GM12878 (cell line): ENCODE data around the gene GRK5. TPM values are rescaled to one million over a fixed set of nuclear protein-coding genes. Genes with fewer than 3 reads are reported as not detected.
A peak's percentile ranks its signal among the peaks of the same experiment; 100 is the strongest.

Experiments
- ATAC-seq: fragments of 200-7000 bp; cut with Tn5 transposase; 3 replicates; pipeline ENCODE4 v1.9.1; 2020; ENCODE audit warnings: mild to moderate bottlenecking, moderate library complexity
- BruUV-seq: library from RNA; stranded (reverse); fragments of 400-500 nt; replicated peaks from 2 replicates; lab custom pipeline; 2021; lab: Mats Ljungman, UMichigan
- CTCF ChIA-PET: fragments of 300-600 bp; sonication (Branson Sonifier 250); formaldehyde crosslinking; extraction: SDS; loops from one replicate; lab custom pipeline; 2021; ENCODE audit warnings: inconsistent platforms; lab: Yijun Ruan, JAX
- POLR2A ChIA-PET: fragments of 350-600 bp; formaldehyde crosslinking; extraction: SDS; loops from one replicate; lab custom pipeline; 2021; ENCODE audit warnings: inconsistent platforms; lab: Charles Lee
- RAD21 ChIA-PET: fragments of 300-600 bp; sonication (Branson Sonifier 250); formaldehyde crosslinking; loops from one replicate; lab custom pipeline; 2023; ENCODE audit warnings: antibody characterized with exemption; ENCODE audit not compliant: unreplicated experiment; lab: Charles Lee
- SMC1A ChIA-PET: fragments of 300-600 bp; sonication (Branson Sonifier 250); formaldehyde crosslinking; loops from one replicate; lab custom pipeline; 2023; ENCODE audit not compliant: unreplicated experiment, uncharacterized antibody; lab: Charles Lee
- DNase-seq: peaks from one replicate; pipeline ENCODE4 v3.0.0-alpha.2; 2011; ENCODE audit warnings: low read depth, low spot score
- FAIRE-seq: peaks from 3 replicates; lab custom pipeline; 2011; peaks lifted over from hg19 to GRCh38; lab: Jason Lieb, UNC
- H2AFZ ChIP-seq: 2 replicates; pipeline ENCODE4 v1.6.0; 2011; ENCODE audit warnings: low read depth, low read length, control low read depth; ENCODE audit not compliant: control insufficient read depth
- H3K27ac ChIP-seq: 2 replicates; pipeline ENCODE4 v1.5.1; 2011; ENCODE audit warnings: control low read depth; ENCODE audit not compliant: control insufficient read depth, insufficient read depth
- H3K27me3 ChIP-seq, 2 experiments: replicated peaks in 1 of 2; 2 replicates each; pipeline versions ENCODE4 v1.6.0 to v1.6.1; 2011; ENCODE audit warnings: low read length in 1 of 2; ENCODE audit not compliant: control insufficient read depth in 2 of 2, insufficient read depth in 2 of 2
- H3K36me3 ChIP-seq, 2 experiments: 2 replicates each; pipeline ENCODE4 v1.5.1; 2011; ENCODE audit warnings: low read length in 1 of 2; ENCODE audit not compliant: control insufficient read depth in 2 of 2, insufficient read depth in 2 of 2
- H3K4me1 ChIP-seq: 2 replicates; pipeline ENCODE4 v1.6.1; 2011; ENCODE audit warnings: mild to moderate bottlenecking, low read length, moderate library complexity, mixed read lengths; ENCODE audit not compliant: control insufficient read depth, insufficient read depth
- H3K4me2 ChIP-seq: 2 replicates; pipeline ENCODE4 v1.6.0; 2011; ENCODE audit warnings: control low read depth; ENCODE audit not compliant: control insufficient read depth, insufficient read depth
- H3K4me3 ChIP-seq: fragments of 200-600 bp; sonication (generic); 2 replicates; pipeline ENCODE4 v1.5.1; 2016
- H3K79me2 ChIP-seq: 2 replicates; pipeline ENCODE4 v1.6.0; 2011; ENCODE audit warnings: low read length; ENCODE audit not compliant: control insufficient read depth, insufficient read depth
- H3K9ac ChIP-seq: 2 replicates; pipeline ENCODE4 v1.8.0; 2011; ENCODE audit warnings: low read length, control low read depth, mixed read lengths; ENCODE audit not compliant: control insufficient read depth, insufficient read depth
- H3K9me3 ChIP-seq: replicated peaks from 3 replicates; pipeline ENCODE4 v1.5.1; 2011; ENCODE audit warnings: mild to moderate bottlenecking, low read length; ENCODE audit not compliant: control insufficient read depth, insufficient read depth
- H4K20me1 ChIP-seq: 2 replicates; pipeline ENCODE4 v1.6.0; 2011; ENCODE audit not compliant: control insufficient read depth, insufficient read depth
- CTCF ChIP-seq, 3 experiments: IDR thresholded peaks in 2 of 3; conservative IDR thresholded peaks in 1 of 3; 2 replicates each; pipeline ENCODE4 v1.5.1; 2011; ENCODE audit warnings: low read depth in 3 of 3, low read length in 3 of 3, mild to moderate bottlenecking in 3 of 3, control low read depth in 2 of 3, moderate library complexity in 2 of 3, inconsistent platforms in 1 of 3, mixed read lengths in 1 of 3; ENCODE audit not compliant: control insufficient read depth in 2 of 3, insufficient read depth in 1 of 3; ENCODE audit errors: extremely low read depth in 1 of 3
- E2F8 ChIP-seq: fragments of 450-650 bp; IDR thresholded peaks from 2 replicates; pipeline ENCODE4 v1.6.1; 2018; ENCODE audit warnings: mild to moderate bottlenecking, low read depth, moderate library complexity; ENCODE audit not compliant: partially characterized antibody
- GATAD2B ChIP-seq: fragments of 450-650 bp; conservative IDR thresholded peaks from 2 replicates; pipeline ENCODE4 v1.6.1; 2017; ENCODE audit warnings: low read depth, mild to moderate bottlenecking, moderate library complexity
- HDGF ChIP-seq: fragments of 450-650 bp; IDR thresholded peaks from 2 replicates; pipeline ENCODE4 v1.6.1; 2016; ENCODE audit warnings: antibody characterized with exemption
- JUNB ChIP-seq: IDR thresholded peaks from 2 replicates; pipeline ENCODE4 v1.6.1; 2016; ENCODE audit warnings: antibody characterized with exemption, mild to moderate bottlenecking
- NFXL1 ChIP-seq: fragments of 450-650 bp; IDR thresholded peaks from 2 replicates; pipeline ENCODE4 v1.6.1; 2017; ENCODE audit warnings: antibody characterized with exemption, mild to moderate bottlenecking, borderline replicate concordance
- PML ChIP-seq: IDR thresholded peaks from 2 replicates; pipeline ENCODE4 v1.6.1; 2012; ENCODE audit warnings: low read length, inconsistent platforms
- SREBF1 ChIP-seq: IDR thresholded peaks from 2 replicates; pipeline ENCODE4 v1.6.1; 2012; ENCODE audit warnings: mild to moderate bottlenecking, low read length
- WGBS: methylation state at CpG from one replicate; pipeline ENCODE4 v1.1.6; 2016; ENCODE audit warnings: low lambda C conversion rate; ENCODE audit not compliant: insufficient replicate concordance, insufficient coverage; ENCODE audit errors: missing lambda C conversion rate; 5-methylcytosine and 5-hydroxymethylcytosine counted together
- in situ Hi-C: fragments of 300-500 bp; cut with MboI; formaldehyde crosslinking; loops from 9 replicates; pipeline ENCODE4 v1.14.3; 2018; ENCODE audit warnings: mixed read lengths
- intact Hi-C: fragments of 100-400 bp; cut with micrococcal nuclease; formaldehyde crosslinking; loops from one replicate; pipeline ENCODE4 v1.14.2; 2022; ENCODE audit not compliant: unreplicated experiment
- polyA plus RNA-seq, 11 experiments: library from polyadenylated mRNA; depleted of rRNA in 4 of 11; unstranded in 6 of 11; stranded (reverse) in 5 of 11; fragments of >200 nt; fragmentation: Nextera tagmentation in 4 of 11; fragmentation: Illumina TruSeq in 1 of 11; extraction: Ambion mirVana in 4 of 11; extraction: Trizol in 1 of 11; gene quantifications; 1 replicate in 1 of 11; 2 replicates in 10 of 11; pipeline versions ENCODE4 v1.2.1 to v1.2.3, GENCODE V29; 2011 to 2016; ENCODE audit warnings: inconsistent platforms in 2 of 11, missing spikeins in 2 of 11, low read depth in 1 of 11
- total RNA-seq, 4 experiments: library from RNA; depleted of rRNA in 3 of 4; stranded (reverse); fragments of >200 nt in 3 of 4; fragmentation: Illumina TruSeq in 1 of 4; extraction: Trizol in 1 of 4; gene quantifications; 2 replicates each; pipeline versions ENCODE4 v1.2.1 to v1.2.3, GENCODE V29; 2013 to 2021

The GRK5 gene
- total and polyA plus RNA-seq, 10 of the 15 experiments (the other 5 are each of a cell fraction or from before 2014, with no cell fraction given): 0.11 to 22.1 (median 10.0) TPM

GRCh38 chr10:119177708-119178371 lies 29.5 kb upstream of the GRK5 start:
- DNase-seq (no peak), ATAC-seq (peak; percentile 47)
- 0 out of 2 replicates have a peak, but pooled peaks have one; percentile 23 for TF ChIP-seq GATAD2B
- peak; percentile 45 for TF ChIP-seq JUNB
- no peak for TF ChIP-seq SREBF1
- TF ChIP-seq, all 136 proteins: peak for 2
- peak overlapping the region; percentile 90 for H3K9ac ChIP-seq
- H4K20me1 ChIP-seq: no peaks in the 10 kb centered on the region
- in situ Hi-C loops (loop anchor here (25.0 kb wide), 1 partner anchor 616 kb away; no protein-coding TSS in a partner anchor), intact Hi-C loops (loop anchor here (2.0 kb wide), 1 partner anchor 97 kb away; the partner anchor contains the start of gene EIF3A)
- H3K4me3 ChIP-seq: peak overlapping the region; percentile 100
- RAD21 ChIA-PET: no interaction called here
- H2AFZ ChIP-seq: peak overlapping the region; percentile 79
- peak overlapping the region; percentile 74 for H3K27ac ChIP-seq
- BruUV-seq: no TSS peak
- POLR2A ChIA-PET: no interaction called here
- peaks cover 14% of the 10 kb centered on the region for H3K4me1 ChIP-seq
- CTCF ChIA-PET: no interaction called here
- 6% methylated on average over 21 of the region's 21 CpGs for WGBS
- H3K36me3 ChIP-seq: peaks cover 2 to 21% of the 10 kb centered on the region in 2 experiments
- no peak for FAIRE-seq
- SMC1A ChIA-PET: interaction anchor here (1.5 to 2.1 kb wide), 3 partner anchors 13 to 22 kb away, joined by 3 to 9 read pairs (median 5); no protein-coding TSS in a partner anchor
- H3K9me3 ChIP-seq: no peaks in the 10 kb centered on the region
- H3K79me2 ChIP-seq: peaks cover 32% of the 10 kb centered on the region
- H3K27me3 ChIP-seq: no peaks in the 10 kb centered on the region
- H3K4me2 ChIP-seq: peak overlapping the region; percentile 78

- peak within 1 kb of the TSS; percentile 90 for H3K9ac ChIP-seq
- no peaks in the 10 kb centered on the region for H3K27me3 ChIP-seq
- H3K36me3 ChIP-seq: peaks cover 2 to 20% of the 10 kb centered on the region in 2 experiments
- peak within 1 kb of the TSS; percentile 100 for H3K4me3 ChIP-seq
- POLR2A ChIA-PET: interaction anchor here (0.6 to 1.1 kb wide), 4 partner anchors 11 to 524 kb away, joined by 3 to 8 read pairs (median 4); no protein-coding TSS in a partner anchor
- H3K79me2 ChIP-seq: peaks cover 32% of the 10 kb centered on the region
- no peaks in the 10 kb centered on the region for H3K9me3 ChIP-seq
- CTCF ChIA-PET: interaction anchor here (1.1 to 2.7 kb wide), 5 partner anchors 11 to 33 kb away, joined by 3 to 17 read pairs (median 6); no protein-coding TSS in a partner anchor
- intact Hi-C loops: no loop called here
- 2% methylated on average over 35 of the region's 45 CpGs for WGBS
- no peaks in the 10 kb centered on the region for H4K20me1 ChIP-seq
- DNase-seq (peak; percentile 72), ATAC-seq (peak; percentile 98), FAIRE-seq (no peak)
- H3K4me2 ChIP-seq: peak within 1 kb of the TSS; percentile 89
- H2AFZ ChIP-seq: peak within 1 kb of the TSS; percentile 96
- in situ Hi-C loops: loop anchor here (25.0 kb wide), 1 partner anchor 616 kb away; no protein-coding TSS in a partner anchor
- SMC1A ChIA-PET: interaction anchor here (0.7 to 1.4 kb wide), 4 partner anchors 11 to 328 kb away, joined by 4 to 5 read pairs (median 4); no protein-coding TSS in a partner anchor
- RAD21 ChIA-PET: interaction anchor here (0.6 to 1.7 kb wide), 8 partner anchors 11 to 100 kb away, joined by 3 to 6 read pairs (median 4); partner anchors contain the start of gene GRK5
- H3K4me1 ChIP-seq: peaks cover 14% of the 10 kb centered on the region
- H3K27ac ChIP-seq: peak within 1 kb of the TSS; percentile 74
- TSS peak; percentile 90 for BruUV-seq
- TF ChIP-seq CTCF (IDR thresholded peaks at IDR 0.05 in 2 of 3, conservative IDR thresholded peaks at IDR 0.05 in 1 of 3; ENCODE audit: control insufficient read depth in 2 of 3, extremely low read depth in 1 of 3, insufficient read depth in 1 of 3, low read depth in 3 of 3, low read length in 3 of 3) (peak in 1 of 3 experiments; percentile 6; a peak in 2 of 6 replicates), NFXL1 (no peak), PML (peak; percentile 86; the same call in 1 of the 2 replicates), HDGF (0 out of 2 replicates have a peak, but pooled peaks have one; percentile 45), E2F8 (no peak)
Observed at GRCh38 chr10:119178372-119179119, 28.8 kb upstream of the GRK5 start, which contains the start of gene PRDX3. Gene PRDX3, minus strand, starts transcription at chr10:119178812. Its CDS starts 22 bp downstream, at chr10:119178790.
